ENCODE measurements around the gene VGLL4.

VGLL4 gene

GRCh38 chr3:11509173-11510000 lies 134.3 kb downstream of the VGLL4 start:
- FAIRE-seq: no peak

GRCh38 chr3:11508346-11509172 lies 135.2 kb downstream of the VGLL4 start:
- DNase-seq (ENCODE audit: insufficient read length, low spot score) (no peak), FAIRE-seq (no peak)

More at GRCh38 chr3:11509173-11510000, 134.3 kb downstream of the VGLL4 start:
- DNase-seq (ENCODE audit: insufficient read length, low spot score): no peak

- DNase-seq (ENCODE audit: insufficient read length, low spot score): no peak
- no peak for FAIRE-seq
These were observed 136.0 kb downstream of the VGLL4 start for GRCh38 chr3:11507719-11508118.

Data from GM19239 (cell line).